BJ (cell line): ENCODE data around the gene ELMOD1. TPM values are rescaled to one million over a fixed set of nuclear protein-coding genes. Genes with fewer than 3 reads are reported as not detected.

Experiments used
- CTCF ChIA-PET: fragments of 350-600 bp; formaldehyde crosslinking; extraction: SDS; loops from one replicate; lab custom pipeline; 2021; ENCODE audit warnings: antibody characterized with exemption, inconsistent platforms; lab: Yijun Ruan, JAX
- POLR2A ChIA-PET: fragments of 300-600 bp; sonication (Branson Sonifier 250); formaldehyde crosslinking; extraction: SDS; loops from one replicate; lab custom pipeline; 2021; ENCODE audit warnings: antibody characterized with exemption; lab: Charles Lee
- DNase-seq: peaks from one replicate; pipeline ENCODE4 v3.0.0-alpha.2; 2011; ENCODE audit warnings: low read depth
- H3K27me3 ChIP-seq: 2 replicates; pipeline ENCODE4 v1.6.0; 2011; ENCODE audit warnings: low read length; ENCODE audit not compliant: control insufficient read depth, insufficient read depth
- H3K36me3 ChIP-seq: 2 replicates; pipeline ENCODE4 v1.5.1; 2011; ENCODE audit warnings: low read length; ENCODE audit not compliant: control insufficient read depth, insufficient read depth
- H3K4me3 ChIP-seq: 2 replicates; pipeline ENCODE4 v1.5.1; 2011; ENCODE audit warnings: low read depth, mild to moderate bottlenecking, control low read depth, low read length
- polyA minus RNA-seq: library from RNA; depleted of rRNA, polyadenylated mRNA; stranded (reverse); fragments of >200 nt; gene quantifications from 2 replicates; pipeline ENCODE4 v1.2.3, GENCODE V29; 2011; rRNA and poly(A)+ RNA removed
- polyA plus RNA-seq: library from polyadenylated mRNA; depleted of rRNA; stranded (reverse); fragments of >200 nt; gene quantifications from 2 replicates; pipeline ENCODE4 v1.2.3, GENCODE V29; 2011; rRNA removed
- TF ChIP-seq, protein P1 (sequence below): IDR thresholded peaks from 2 replicates; pipeline ENCODE4 v1.5.1; 2011; ENCODE audit warnings: low read depth, mild to moderate bottlenecking, control low read depth, inconsistent platforms, low read length, moderate library complexity; ENCODE audit not compliant: insufficient read depth

The ELMOD1 gene
- polyA plus RNA-seq (0.04 and 0.05 TPM in 2 replicates), polyA minus RNA-seq (0.09 TPM in 1 of 2 replicates, not detected in the other)

DNA sequence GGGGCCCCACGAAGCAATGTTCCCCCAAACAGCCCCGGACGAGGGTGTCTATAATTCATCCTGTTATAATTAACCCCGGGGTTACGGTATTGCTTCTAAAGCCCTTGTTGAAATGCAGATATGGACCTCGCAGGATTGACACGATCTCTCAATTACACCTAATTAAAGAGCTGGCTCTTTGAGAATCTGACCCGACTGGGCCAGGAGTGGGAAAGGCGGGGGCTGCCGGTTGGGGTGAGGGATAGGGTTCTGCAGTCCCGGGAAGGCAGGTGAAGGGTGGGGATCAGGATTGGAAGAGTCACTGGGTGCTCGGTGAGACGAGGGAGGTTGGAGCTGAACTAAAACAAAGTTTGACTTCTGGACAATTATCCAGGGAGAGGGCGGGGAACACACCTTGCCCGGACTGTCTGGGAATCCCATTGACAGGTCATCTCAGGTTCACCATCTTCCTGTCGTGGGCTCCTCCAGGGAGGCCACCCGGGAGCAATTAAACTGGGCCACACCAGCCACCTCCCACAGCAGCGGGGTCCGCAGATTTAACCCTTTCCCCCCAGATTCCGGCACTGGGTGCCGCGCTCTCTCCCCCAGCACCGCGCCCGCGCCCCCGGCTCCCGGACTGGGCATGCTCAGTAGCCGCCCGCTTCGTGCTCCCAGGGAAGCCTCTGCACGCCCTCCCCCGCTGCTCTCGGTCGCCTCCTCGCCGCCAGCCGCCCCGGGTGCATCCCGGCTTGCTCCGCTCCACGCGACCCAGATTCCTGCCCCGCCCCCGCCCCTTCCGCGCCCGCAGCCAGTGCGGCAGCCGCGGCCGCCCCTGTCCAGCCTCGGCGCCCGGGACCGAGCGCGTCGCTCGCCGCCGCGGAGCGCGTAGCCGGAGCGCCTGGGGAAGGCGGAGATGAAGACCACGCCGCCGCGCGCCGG, at the start of gene ELMOD1:
Gene ELMOD1, plus strand, starts transcription at position 688 of the 918 bp plus-strand sequence. CDS start 27,043 bp downstream, outside the sequence.
- Histone ChIP-seq H3K4me3 (peak within 1 kb of the TSS; percentile 60), H3K27me3 (peaks cover 33% of the 10 kb centered on the region), H3K36me3 (no peaks in the 10 kb centered on the region)
- no peak for DNase-seq
- CTCF ChIA-PET, result interaction anchor here (0.5 to 4.2 kb wide), 4 partner anchors 14 to 99 kb away, joined by 4 to 22 read pairs (median 4); no protein-coding TSS in a partner anchor
- POLR2A ChIA-PET, result no interaction called here
- TF ChIP-seq, protein P1, sequence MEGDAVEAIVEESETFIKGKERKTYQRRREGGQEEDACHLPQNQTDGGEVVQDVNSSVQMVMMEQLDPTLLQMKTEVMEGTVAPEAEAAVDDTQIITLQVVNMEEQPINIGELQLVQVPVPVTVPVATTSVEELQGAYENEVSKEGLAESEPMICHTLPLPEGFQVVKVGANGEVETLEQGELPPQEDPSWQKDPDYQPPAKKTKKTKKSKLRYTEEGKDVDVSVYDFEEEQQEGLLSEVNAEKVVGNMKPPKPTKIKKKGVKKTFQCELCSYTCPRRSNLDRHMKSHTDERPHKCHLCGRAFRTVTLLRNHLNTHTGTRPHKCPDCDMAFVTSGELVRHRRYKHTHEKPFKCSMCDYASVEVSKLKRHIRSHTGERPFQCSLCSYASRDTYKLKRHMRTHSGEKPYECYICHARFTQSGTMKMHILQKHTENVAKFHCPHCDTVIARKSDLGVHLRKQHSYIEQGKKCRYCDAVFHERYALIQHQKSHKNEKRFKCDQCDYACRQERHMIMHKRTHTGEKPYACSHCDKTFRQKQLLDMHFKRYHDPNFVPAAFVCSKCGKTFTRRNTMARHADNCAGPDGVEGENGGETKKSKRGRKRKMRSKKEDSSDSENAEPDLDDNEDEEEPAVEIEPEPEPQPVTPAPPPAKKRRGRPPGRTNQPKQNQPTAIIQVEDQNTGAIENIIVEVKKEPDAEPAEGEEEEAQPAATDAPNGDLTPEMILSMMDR, result peak; percentile 24; the same call in 1 of the 2 replicates

DNA sequence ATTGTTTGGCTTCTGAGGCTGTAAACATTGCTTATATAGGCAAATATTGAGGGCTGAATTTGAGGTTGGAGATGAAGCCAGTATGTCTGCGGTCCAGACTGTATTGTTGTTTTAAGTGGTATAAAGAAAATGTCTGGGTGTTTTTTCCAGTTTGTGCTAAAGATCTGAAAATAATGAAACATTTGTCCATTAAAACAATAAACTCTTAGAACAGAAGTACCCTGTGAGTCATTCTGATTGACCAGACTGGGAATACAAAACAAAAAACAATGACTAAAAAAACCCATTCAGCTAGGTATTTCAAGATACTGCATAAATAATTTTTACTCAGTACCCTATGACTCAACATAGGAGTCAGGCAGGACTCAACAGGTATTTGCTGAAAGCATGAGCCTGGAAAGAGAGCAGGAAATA, 45.8 kb upstream of the ELMOD1 start:
- TF ChIP-seq, protein P1, result no peak
- ChIA-PET POLR2A (no interaction called here), CTCF (interaction anchor here (0.6 to 1.4 kb wide), 2 partner anchors 7 to 11 kb away, joined by 3 to 4 read pairs; no protein-coding TSS in a partner anchor)
- H3K27me3 ChIP-seq, result no peaks in the 10 kb centered on the region
- no peak overlapping the region for H3K4me3 ChIP-seq
- no peaks in the 10 kb centered on the region; the same call in 1 of the 2 replicates for H3K36me3 ChIP-seq
- no peak for DNase-seq

DNA sequence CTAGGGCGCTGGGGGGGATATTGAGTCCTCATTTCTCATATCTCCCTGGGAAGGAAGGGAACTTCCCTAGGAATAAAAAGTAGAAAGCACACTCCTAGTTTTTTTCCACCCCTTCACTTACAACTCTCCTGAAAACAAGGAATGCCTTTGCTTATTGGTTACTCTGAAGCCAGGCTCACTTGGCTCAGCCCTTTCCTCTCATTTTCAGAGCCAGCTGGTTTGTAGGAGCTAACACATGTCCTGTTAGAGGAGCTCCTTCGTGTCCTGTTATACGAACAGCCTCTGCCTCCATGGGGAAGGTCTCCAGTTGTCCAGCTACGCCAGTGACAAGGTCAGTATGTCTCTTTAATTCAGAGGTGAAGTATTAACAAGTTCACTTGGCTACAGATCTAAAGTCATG, 43.0 kb upstream of the ELMOD1 start:
- POLR2A ChIA-PET, result no interaction called here
- Histone ChIP-seq H3K27me3 (no peaks in the 10 kb centered on the region), H3K36me3 (peaks cover 2% of the 10 kb centered on the region), H3K4me3 (no peak overlapping the region)
- no peak for DNase-seq
- CTCF ChIA-PET, result interaction anchor here (0.8 to 9.5 kb wide), 5 partner anchors 8 to 224 kb away, joined by 3 to 68 read pairs (median 14); partner anchors contain the start of gene ALKBH8
- TF ChIP-seq, protein P1, result no peak

DNA sequence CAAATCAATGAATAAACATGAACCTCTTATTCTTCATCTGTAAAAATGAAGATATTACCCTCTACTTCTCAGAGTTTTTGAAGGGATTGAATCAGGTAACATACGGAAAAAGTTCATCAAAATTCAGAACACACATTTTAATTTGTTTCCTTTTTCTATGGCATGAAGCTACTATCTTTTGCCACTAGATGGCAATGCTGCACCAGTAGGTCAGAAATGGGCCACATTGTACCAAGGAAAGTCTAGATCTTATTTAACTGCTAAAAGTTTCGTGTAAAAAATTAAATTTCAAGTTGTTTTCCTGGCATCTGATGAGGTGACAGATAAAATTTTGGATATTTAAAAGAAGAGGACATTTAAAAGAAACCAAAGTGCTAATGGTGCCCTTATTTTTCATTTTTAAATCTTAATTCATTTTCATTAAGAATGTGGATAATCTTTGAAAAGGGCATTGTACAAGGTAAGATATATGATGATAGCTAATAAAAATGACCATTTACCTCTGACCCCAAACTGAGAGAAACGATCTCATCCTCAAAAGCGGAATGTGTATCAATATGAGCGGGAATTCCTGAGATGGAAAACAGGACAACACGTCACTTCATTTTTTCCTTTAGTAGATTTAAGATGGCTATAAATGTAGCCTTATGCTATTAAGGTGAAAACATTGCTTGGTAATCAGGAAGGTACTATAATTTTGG, 41.5 kb upstream of the ELMOD1 start:
- Histone ChIP-seq H3K4me3 (no peak overlapping the region), H3K27me3 (no peaks in the 10 kb centered on the region), H3K36me3 (peaks cover 2% of the 10 kb centered on the region)
- TF ChIP-seq, protein P1, result peak; percentile 81
- ChIA-PET CTCF (interaction anchor here (0.6 to 9.5 kb wide), 16 partner anchors 9 to 368 kb away, joined by 3 to 68 read pairs (median 4); partner anchors contain the start of gene ALKBH8), POLR2A (no interaction called here)
- no peak for DNase-seq
